K562 (cell line): ENCODE measurements around the gene KRTAP4-7. TPM values are rescaled to one million over a fixed set of nuclear protein-coding genes. Genes with fewer than 3 reads are reported as not detected.
"Not testable (repeated sequence)": the region's sequence is repeated elsewhere in the genome, so short reads cannot be mapped to it uniquely, and the experiment has no call there.

ENCODE experiments used
- ATAC-seq: fragments of 200-7000 bp; cut with Tn5 transposase; 3 replicates; pipeline ENCODE4 v1.9.1; 2020; ENCODE audit warnings: moderate library complexity
- BruUV-seq: library from RNA; stranded (reverse); fragments of 400-500 nt; replicated peaks from 2 replicates; lab custom pipeline; 2021; lab: Mats Ljungman, UMichigan
- CTCF ChIA-PET: fragments of 300-600 bp; formaldehyde crosslinking; extraction: SDS; loops from one replicate; lab custom pipeline; 2021; ENCODE audit warnings: low intra/inter-chr PET ratio; lab: Yijun Ruan, JAX
- POLR2A ChIA-PET: fragments of 300-600, 350-650 bp; sonication (Branson Sonifier 250); formaldehyde crosslinking; extraction: SDS; loops from one replicate; lab custom pipeline; 2021; ENCODE audit warnings: antibody characterized with exemption, inconsistent platforms; lab: Yijun Ruan, JAX
- DNase-seq, 4 experiments: peaks; one replicate each; pipeline versions ENCODE4 v3.0.0 to v3.0.0-alpha.2; 2011 to 2018; ENCODE audit warnings: low spot score in 3 of 4, mixed read lengths in 3 of 4; ENCODE audit errors: extremely low read depth in 1 of 4
- FAIRE-seq: peaks from 2 replicates; lab custom pipeline; 2011; peaks lifted over from hg19 to GRCh38; lab: Jason Lieb, UNC
- H2AFZ ChIP-seq: 2 replicates; pipeline ENCODE4 v1.6.0; 2011; ENCODE audit warnings: low read depth, low read length, control low read depth, inconsistent platforms
- H3K27ac ChIP-seq: fragments of 200-600 bp; 3 replicates; pipeline ENCODE4 v1.8.0; 2011; ENCODE audit warnings: low read depth, mild to moderate bottlenecking, control low read depth, inconsistent platforms, low read length, moderate library complexity, mixed read lengths; ENCODE audit errors: extremely low read depth
- H3K27me3 ChIP-seq, 2 experiments: fragments of 300-600 bp in 1 of 2; 2 replicates in 1 of 2; 3 replicates in 1 of 2; pipeline versions ENCODE4 v1.6.0 to v1.8.0; 2011; ENCODE audit warnings: inconsistent platforms in 2 of 2, low read length in 2 of 2, mild to moderate bottlenecking in 1 of 2, mixed read lengths in 1 of 2, moderate library complexity in 1 of 2; ENCODE audit not compliant: control insufficient read depth in 2 of 2, insufficient read depth in 2 of 2
- H3K36me3 ChIP-seq: fragments of 300-600 bp; 3 replicates; pipeline ENCODE4 v1.8.0; 2011; ENCODE audit warnings: mild to moderate bottlenecking, low read length, inconsistent platforms; ENCODE audit not compliant: control insufficient read depth, insufficient read depth
- H3K4me1 ChIP-seq, 2 experiments: fragments of 200-600 bp in 1 of 2; replicated peaks in 1 of 2; 2 replicates in 1 of 2; 3 replicates in 1 of 2; pipeline versions ENCODE4 v1.5.1 to v1.8.0; 2011; ENCODE audit warnings: inconsistent platforms in 2 of 2, low read length in 2 of 2, mild to moderate bottlenecking in 1 of 2, mixed read lengths in 1 of 2, moderate library complexity in 1 of 2; ENCODE audit not compliant: control insufficient read depth in 2 of 2, insufficient read depth in 2 of 2
- H3K4me2 ChIP-seq: 2 replicates; pipeline ENCODE4 v1.6.1; 2011; ENCODE audit warnings: low read length, control low read depth, inconsistent platforms, mixed read lengths; ENCODE audit not compliant: insufficient read depth
- H3K4me3 ChIP-seq: fragments of 200-600 bp; sonication (generic), shearing (Covaris generic); 2 replicates; pipeline ENCODE4 v1.5.1; 2016; ENCODE audit warnings: control low read depth, inconsistent platforms
- H3K79me2 ChIP-seq: fragments of 200-600 bp; 3 replicates; pipeline ENCODE4 v1.8.0; 2011; ENCODE audit warnings: low read length, inconsistent platforms; ENCODE audit not compliant: control insufficient read depth, insufficient read depth
- H3K9ac ChIP-seq, 2 experiments: 2 replicates each; pipeline versions ENCODE4 v1.6.0 to v1.6.1; 2011; ENCODE audit warnings: low read depth in 2 of 2, low read length in 2 of 2, control low read depth in 1 of 2, inconsistent platforms in 1 of 2, mild to moderate bottlenecking in 1 of 2, mixed read lengths in 1 of 2; ENCODE audit not compliant: insufficient read depth in 1 of 2
- H3K9me1 ChIP-seq: one replicate; pipeline ENCODE4 v1.6.0; 2011; ENCODE audit warnings: inconsistent platforms, mild to moderate bottlenecking, low read length, moderate library complexity; ENCODE audit not compliant: control insufficient read depth, insufficient read depth
- H3K9me3 ChIP-seq: replicated peaks from 2 replicates; pipeline ENCODE4 v1.5.1; 2011; ENCODE audit warnings: low read depth, low read length, inconsistent platforms; ENCODE audit not compliant: control insufficient read depth, insufficient read depth
- H4K20me1 ChIP-seq: replicated peaks from 2 replicates; pipeline ENCODE4 v1.6.1; 2011; ENCODE audit warnings: low read length, inconsistent platforms, mixed read lengths; ENCODE audit not compliant: control insufficient read depth, insufficient read depth
- whole genome bisulfite sequencing: fragments of 100-300 bp; shearing (Covaris generic); methylation state at CpG from one replicate; pipeline ENCODE4 v1.1.6; 2016; ENCODE audit warnings: low coverage, mixed read lengths; ENCODE audit not compliant: insufficient coverage; ENCODE audit errors: missing lambda C conversion rate; 5-methylcytosine and 5-hydroxymethylcytosine counted together
- in situ Hi-C: fragments of 300-500 bp; cut with MboI; formaldehyde crosslinking; loops from 4 replicates; pipeline ENCODE4 v1.15.0; 2018; ENCODE audit warnings: inconsistent platforms, mixed read lengths
- intact Hi-C: fragments of 100-400 bp; cut with micrococcal nuclease; formaldehyde crosslinking; loops from 2 replicates; pipeline ENCODE4 v1.14.2; 2022
- polyA plus RNA-seq, 8 experiments: library from polyadenylated mRNA; depleted of rRNA in 4 of 8; stranded (reverse) in 5 of 8; unstranded in 3 of 8; fragments of >200 nt; fragmentation: Nextera tagmentation in 2 of 8; fragmentation: Illumina TruSeq in 1 of 8; extraction: Ambion mirVana in 2 of 8; extraction: Trizol in 1 of 8; gene quantifications; 2 replicates each; pipeline versions ENCODE4 v1.2.1 to v1.2.3, GENCODE V29; 2011 to 2014; ENCODE audit warnings: inconsistent platforms in 1 of 8, missing spikeins in 1 of 8
- total RNA-seq, 7 experiments: library from RNA; depleted of rRNA in 6 of 7; stranded (reverse); fragments of >200 nt in 6 of 7; fragmentation: Illumina TruSeq in 2 of 7; extraction: Trizol in 2 of 7; gene quantifications; 2 replicates each; pipeline versions ENCODE4 v1.2.1 to v1.2.3, GENCODE V29; 2011 to 2021; ENCODE audit warnings: low replicate concordance in 1 of 7

The KRTAP4-7 gene
- total and polyA plus RNA-seq, 9 of the 15 experiments (the other 6 are each of a cell fraction or from before 2014, with no cell fraction given), result not detected

- FAIRE-seq, result not testable (repeated sequence)
Observed at GRCh38 chr17:41123292-41123990, 39.5 kb downstream of the KRTAP4-7 start.

GRCh38 chr17:41123991-41124371 lies 40.0 kb downstream of the KRTAP4-7 start, which contains the start of gene KRTAP4-12:
KRTAP4-12 (minus strand) TSS chr17:41124182; CDS start chr17:41124122, 60 bp downstream.
- H3K9me3 ChIP-seq, H3K4me1 ChIP-seq, ATAC-seq, in situ Hi-C loops, H3K4me2 ChIP-seq, H3K27ac ChIP-seq, H4K20me1 ChIP-seq, CTCF ChIA-PET, DNase-seq, H3K79me2 ChIP-seq, H3K27me3 ChIP-seq, intact Hi-C loops, FAIRE-seq, H2AFZ ChIP-seq, H3K9me1 ChIP-seq, H3K9ac ChIP-seq, BruUV-seq, H3K4me3 ChIP-seq, H3K36me3 ChIP-seq: not testable (repeated sequence)
- POLR2A ChIA-PET, result interaction anchor here (0.6 kb wide), 2 partner anchors 23 to 354 kb away, joined by 3 to 4 read pairs; no protein-coding TSS in a partner anchor
- WGBS, result 0% methylated on average over 3 of the region's 3 CpGs

More at GRCh38 chr17:41123292-41123990, 39.5 kb downstream of the KRTAP4-7 start:
- H4K20me1 ChIP-seq, H3K27ac ChIP-seq, H3K9me3 ChIP-seq, H3K9ac ChIP-seq, H3K9me1 ChIP-seq, H3K4me1 ChIP-seq, H2AFZ ChIP-seq, in situ Hi-C loops, DNase-seq, BruUV-seq, H3K36me3 ChIP-seq, ATAC-seq, intact Hi-C loops, H3K27me3 ChIP-seq, CTCF ChIA-PET, H3K4me2 ChIP-seq, H3K4me3 ChIP-seq, H3K79me2 ChIP-seq: not testable (repeated sequence)
- POLR2A ChIA-PET, result interaction anchor here (0.6 kb wide), 2 partner anchors 23 to 354 kb away, joined by 3 to 4 read pairs; no protein-coding TSS in a partner anchor
- 0% methylated on average over 10 of the region's 12 CpGs for WGBS
